ENCODE data around the gene AK3.

Gene AK3

DNA sequence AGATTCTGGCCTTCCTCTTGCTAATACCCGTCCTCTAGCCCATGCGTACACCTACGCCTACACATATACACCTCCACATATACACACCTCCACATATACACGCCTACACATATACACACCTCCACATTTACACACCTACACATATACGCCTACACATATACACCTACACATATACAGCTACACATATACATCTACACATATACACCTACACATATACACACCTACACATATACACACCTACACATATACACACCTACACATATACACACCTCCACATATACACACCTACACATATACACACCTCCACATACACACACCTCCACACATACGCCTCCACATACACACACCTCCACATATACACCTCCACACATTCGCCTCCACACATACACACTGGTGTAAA is 27.2 kb downstream of the AK3 start:
- Histone ChIP-seq H3K79me2 (ENCODE audit: insufficient read depth, low read depth) (no peaks in the 10 kb centered on the region), H2AFZ (ENCODE audit: low read depth) (no peak overlapping the region), H3K36me3 (ENCODE audit: insufficient read depth) (peaks cover 3% of the 10 kb centered on the region; the same call in 1 of the 2 replicates), H3K4me1 (ENCODE audit: low read depth, poor library complexity, severe bottlenecking) (no peaks in the 10 kb centered on the region), H4K20me1 (ENCODE audit: insufficient read depth) (no peaks in the 10 kb centered on the region), H3K9ac (no peak overlapping the region), H3K27me3 (ENCODE audit: insufficient read depth, low read depth) (no peaks in the 10 kb centered on the region), H3K27ac (no peak overlapping the region), H3K4me3 (IDR thresholded peaks at IDR 0.05; ENCODE audit: insufficient read depth, low read depth, low read length) (no peak overlapping the region), H3K4me2 (no peak overlapping the region)
- TF ChIP-seq CTCF (conservative IDR thresholded peaks at IDR 0.05; ENCODE audit: low read depth, low read length) = no peak

GRCh38 chr9:4709380-4709779 is 31.6 kb downstream of the AK3 start:
- no peak overlapping the region for H3K9ac ChIP-seq
- no peak overlapping the region for H3K27ac ChIP-seq

GRCh38 chr9:4706971-4707622 is 33.9 kb downstream of the AK3 start:
- Histone ChIP-seq H3K36me3 (ENCODE audit: insufficient read depth) (no peaks in the 10 kb centered on the region; the same call in 1 of the 2 replicates), H3K4me1 (ENCODE audit: low read depth, poor library complexity, severe bottlenecking) (no peaks in the 10 kb centered on the region), H4K20me1 (ENCODE audit: insufficient read depth) (no peaks in the 10 kb centered on the region), H3K79me2 (ENCODE audit: insufficient read depth, low read depth) (no peaks in the 10 kb centered on the region), H3K27ac (no peak overlapping the region), H3K4me3 (IDR thresholded peaks at IDR 0.05; ENCODE audit: insufficient read depth, low read depth, low read length) (no peak overlapping the region), H3K4me2 (no peak overlapping the region), H3K9ac (no peak overlapping the region), H2AFZ (ENCODE audit: low read depth) (no peak overlapping the region), H3K27me3 (ENCODE audit: insufficient read depth, low read depth) (no peaks in the 10 kb centered on the region)
- no peak for TF ChIP-seq CTCF (conservative IDR thresholded peaks at IDR 0.05; ENCODE audit: low read depth, low read length)

More at GRCh38 chr9:4709380-4709779, 31.6 kb downstream of the AK3 start:
- no peak overlapping the region for H2AFZ ChIP-seq (ENCODE audit: low read depth)
- no peaks in the 10 kb centered on the region for H3K27me3 ChIP-seq (ENCODE audit: insufficient read depth, low read depth)
- no peaks in the 10 kb centered on the region for H3K79me2 ChIP-seq (ENCODE audit: insufficient read depth, low read depth)
- no peak overlapping the region for H3K4me3 ChIP-seq (IDR thresholded peaks at IDR 0.05; ENCODE audit: insufficient read depth, low read depth, low read length)
- H3K4me1 ChIP-seq (ENCODE audit: low read depth, poor library complexity, severe bottlenecking) = no peaks in the 10 kb centered on the region
- TF ChIP-seq CTCF (conservative IDR thresholded peaks at IDR 0.05; ENCODE audit: low read depth, low read length) = no peak
- H3K36me3 ChIP-seq (ENCODE audit: insufficient read depth) = no peaks in the 10 kb centered on the region; the same call in 1 of the 2 replicates
- no peak overlapping the region for H3K4me2 ChIP-seq
- no peaks in the 10 kb centered on the region for H4K20me1 ChIP-seq (ENCODE audit: insufficient read depth)

- no peak overlapping the region for H2AFZ ChIP-seq (ENCODE audit: low read depth)
- no peak overlapping the region for H3K9ac ChIP-seq
- no peak overlapping the region for H3K4me3 ChIP-seq (IDR thresholded peaks at IDR 0.05; ENCODE audit: insufficient read depth, low read depth, low read length)
- H3K79me2 ChIP-seq (ENCODE audit: insufficient read depth, low read depth) = no peaks in the 10 kb centered on the region
- no peak overlapping the region for H3K4me2 ChIP-seq
- TF ChIP-seq CTCF (conservative IDR thresholded peaks at IDR 0.05; ENCODE audit: low read depth, low read length) = no peak
- H3K4me1 ChIP-seq (ENCODE audit: low read depth, poor library complexity, severe bottlenecking) = no peaks in the 10 kb centered on the region
- no peaks in the 10 kb centered on the region for H3K27me3 ChIP-seq (ENCODE audit: insufficient read depth, low read depth)
- H4K20me1 ChIP-seq (ENCODE audit: insufficient read depth) = no peaks in the 10 kb centered on the region
- no peak overlapping the region for H3K27ac ChIP-seq
- no peaks in the 10 kb centered on the region; the same call in 1 of the 2 replicates for H3K36me3 ChIP-seq (ENCODE audit: insufficient read depth)
Measured at GRCh38 chr9:4706021-4706420, 35.0 kb downstream of the AK3 start.

Measured in KMS-11 (cell line).